ENCODE measurements around the gene GPX3. TPM values are rescaled to one million over a fixed set of nuclear protein-coding genes. Genes with fewer than 3 reads are reported as not detected.
A peak's percentile ranks its signal among the peaks of the same experiment; 100 is the strongest.

The GPX3 gene
- total and polyA plus RNA-seq, 4 donors = 514 to 1,257 (median 607) TPM

DNA sequence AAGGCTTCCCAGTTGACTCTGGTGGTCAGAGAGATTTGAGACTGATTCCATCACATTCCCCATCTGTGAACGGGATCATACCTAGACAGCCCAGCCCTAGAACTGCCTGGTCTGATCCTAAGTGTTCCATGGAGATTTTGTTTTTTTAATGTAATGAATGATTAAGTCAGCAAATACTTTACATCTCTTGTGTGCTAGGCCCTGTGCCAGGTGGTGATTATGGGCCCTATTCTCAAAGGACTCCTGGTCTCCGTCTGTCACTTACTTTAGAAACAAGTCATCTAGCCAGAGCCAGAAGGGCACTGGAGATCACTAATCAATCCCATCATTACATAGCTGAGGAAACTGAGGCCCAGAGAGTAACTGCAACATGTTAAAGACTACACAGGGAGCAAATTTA, 1.1 kb upstream of the GPX3 start:
- intact Hi-C loops (cut with DNase I) = no loop called here
- Histone ChIP-seq H3K4me3 (ENCODE audit: low read length in 2 of 2) (no peak overlapping the region), H3K27ac (ENCODE audit: low read depth in 1 of 2, low read length in 2 of 2) (no peak overlapping the region), H3K4me1 (ENCODE audit: control insufficient read depth in 1 of 2, insufficient read depth in 2 of 2, low read length in 2 of 2) (no peaks in the 10 kb centered on the region), H3K36me3 (ENCODE audit: control insufficient read depth in 1 of 2, insufficient read depth in 2 of 2, low read length in 1 of 2) (no peaks in the 10 kb centered on the region), H3K9me3 (ENCODE audit: control insufficient read depth, low read length) (no peaks in the 10 kb centered on the region), H3K27me3 (ENCODE audit: control insufficient read depth in 1 of 2, insufficient read depth in 2 of 2, low read length in 1 of 2) (no peaks in the 10 kb centered on the region)
- WGBS, 2 donors = 70 to 72% methylated on average over 2 of the region's 2 CpGs
- DNase-seq = no peak
- ATAC-seq (ENCODE audit: low FRiP score) = no peak

DNA sequence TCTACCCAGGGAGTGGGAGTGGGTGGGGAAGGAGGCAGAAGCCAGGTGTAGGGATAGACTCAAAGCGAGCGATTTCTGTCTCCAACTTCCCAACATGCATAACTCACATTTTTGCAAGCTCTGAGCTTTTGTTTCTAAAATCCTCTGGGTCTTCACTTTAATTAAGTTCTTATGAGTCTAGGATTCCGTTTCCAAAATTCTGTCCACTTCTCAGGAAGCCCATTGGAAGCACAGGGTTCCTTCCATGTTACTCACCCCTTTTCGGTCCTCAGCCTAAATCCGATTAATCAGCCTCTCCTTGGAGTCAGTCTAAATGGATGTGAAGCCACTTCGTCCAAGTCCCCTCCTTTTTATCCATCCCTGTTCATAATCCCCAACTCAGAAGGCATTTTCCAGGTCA, 1.4 kb downstream of the GPX3 start:
- Histone ChIP-seq H3K27me3 (ENCODE audit: control insufficient read depth in 1 of 2, insufficient read depth in 2 of 2, low read length in 1 of 2) (no peaks in the 10 kb centered on the region), H3K27ac (ENCODE audit: low read depth in 1 of 2, low read length in 2 of 2) (peak overlapping the region; percentile 79 to 97), H3K36me3 (ENCODE audit: control insufficient read depth in 1 of 2, insufficient read depth in 2 of 2, low read length in 1 of 2) (no peaks in the 10 kb centered on the region), H3K9me3 (ENCODE audit: control insufficient read depth, low read length) (no peaks in the 10 kb centered on the region), H3K4me3 (ENCODE audit: low read length in 2 of 2) (no peak overlapping the region), H3K4me1 (ENCODE audit: control insufficient read depth in 1 of 2, insufficient read depth in 2 of 2, low read length in 2 of 2) (no peaks in the 10 kb centered on the region)
- ATAC-seq (ENCODE audit: low FRiP score) (no peak), DNase-seq (no peak)
- intact Hi-C loops (cut with DNase I) = loop anchor here in 1 of 2 donors (5.0 kb wide), 1 partner anchor 884 kb away; no protein-coding TSS in a partner anchor
- 89 to 92% methylated on average over 6 of the region's 6 CpGs for WGBS, 2 donors

DNA sequence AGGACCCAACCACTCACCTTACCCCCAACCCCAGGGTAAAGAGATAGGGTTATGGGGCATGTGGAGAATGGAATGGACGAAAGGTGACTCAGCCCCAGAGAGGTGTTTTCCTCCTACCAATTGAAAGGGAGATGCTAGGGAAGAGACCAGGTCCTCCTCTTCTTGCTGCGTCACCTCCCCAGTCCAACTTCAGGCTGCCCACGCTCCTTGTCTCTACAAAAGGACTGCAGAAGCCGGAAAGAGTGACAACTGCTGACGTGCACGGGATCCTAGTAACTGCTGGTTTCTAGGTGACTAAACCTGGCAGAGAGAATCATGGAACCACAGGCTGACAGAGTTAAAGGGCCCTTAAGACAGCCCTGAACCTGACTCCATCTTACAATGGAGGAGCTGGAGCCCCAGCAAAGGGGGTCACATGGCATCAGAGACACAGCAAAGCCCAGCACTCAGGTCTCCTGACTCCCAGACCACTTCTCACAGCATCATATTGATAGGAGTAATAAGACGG, 2.2 kb downstream of the GPX3 start:
- no peaks in the 10 kb centered on the region for H3K27me3 ChIP-seq (ENCODE audit: control insufficient read depth in 1 of 2, insufficient read depth in 2 of 2, low read length in 1 of 2)
- H3K27ac ChIP-seq (ENCODE audit: low read depth in 1 of 2, low read length in 2 of 2) = peak overlapping the region; percentile 79 to 97
- peak; percentile 82 to 83 for DNase-seq
- ATAC-seq (ENCODE audit: low FRiP score) = peak; percentile 51
- intact Hi-C loops (cut with DNase I) = loop anchor here in 1 of 2 donors (5.0 kb wide), 1 partner anchor 885 kb away; no protein-coding TSS in a partner anchor
- WGBS, 2 donors = 49 to 57% methylated on average over 7 of the region's 7 CpGs
- no peaks in the 10 kb centered on the region for H3K4me1 ChIP-seq (ENCODE audit: control insufficient read depth in 1 of 2, insufficient read depth in 2 of 2, low read length in 2 of 2)
- H3K36me3 ChIP-seq (ENCODE audit: control insufficient read depth in 1 of 2, insufficient read depth in 2 of 2, low read length in 1 of 2) = no peaks in the 10 kb centered on the region
- H3K4me3 ChIP-seq (ENCODE audit: low read length in 2 of 2) = no peak overlapping the region
- no peaks in the 10 kb centered on the region for H3K9me3 ChIP-seq (ENCODE audit: control insufficient read depth, low read length)

DNA sequence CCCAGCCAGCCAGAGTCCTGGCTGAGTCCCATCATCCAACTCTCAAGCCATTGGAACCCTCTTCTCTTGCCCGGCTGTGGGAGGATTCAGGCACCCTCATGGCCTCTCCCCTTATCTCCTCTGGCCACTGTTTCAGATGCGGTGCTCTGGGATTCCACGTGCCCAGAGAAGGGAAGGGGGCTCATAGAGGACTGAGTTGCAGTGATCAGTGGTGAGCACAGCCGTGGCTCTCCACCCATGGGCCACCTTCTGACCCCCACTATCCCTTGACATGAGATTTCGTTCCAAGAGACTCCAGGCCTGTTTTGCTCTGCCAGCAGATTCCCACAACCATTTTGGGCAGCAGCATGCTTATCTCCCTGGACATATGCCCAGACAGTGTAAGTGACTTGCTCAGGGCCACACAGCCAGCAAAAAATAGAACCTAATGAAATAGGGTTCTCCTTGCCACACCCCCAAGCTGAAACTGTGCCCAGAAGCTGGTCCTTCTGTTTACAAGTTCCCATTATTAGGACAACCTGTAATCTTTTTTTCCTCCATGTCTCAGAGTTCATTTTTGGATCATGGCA, 2.7 kb downstream of the GPX3 start:
- Histone ChIP-seq H3K27ac (ENCODE audit: low read depth in 1 of 2, low read length in 2 of 2) (peak overlapping the region; percentile 79 to 97), H3K9me3 (ENCODE audit: control insufficient read depth, low read length) (no peaks in the 10 kb centered on the region), H3K36me3 (ENCODE audit: control insufficient read depth in 1 of 2, insufficient read depth in 2 of 2, low read length in 1 of 2) (peaks cover 0 to 2% of the 10 kb centered on the region in 2 donors), H3K4me3 (ENCODE audit: low read length in 2 of 2) (no peak overlapping the region), H3K27me3 (ENCODE audit: control insufficient read depth in 1 of 2, insufficient read depth in 2 of 2, low read length in 1 of 2) (no peaks in the 10 kb centered on the region), H3K4me1 (ENCODE audit: control insufficient read depth in 1 of 2, insufficient read depth in 2 of 2, low read length in 2 of 2) (no peaks in the 10 kb centered on the region)
- intact Hi-C loops (cut with DNase I) = loop anchor here in 1 of 2 donors (5.0 kb wide), 1 partner anchor 886 kb away; no protein-coding TSS in a partner anchor
- ATAC-seq (ENCODE audit: low FRiP score) (peak; percentile 58), DNase-seq (peak; percentile 90 to 93)
- 37 to 44% methylated on average over 5 of the region's 5 CpGs for WGBS, 2 donors

DNA sequence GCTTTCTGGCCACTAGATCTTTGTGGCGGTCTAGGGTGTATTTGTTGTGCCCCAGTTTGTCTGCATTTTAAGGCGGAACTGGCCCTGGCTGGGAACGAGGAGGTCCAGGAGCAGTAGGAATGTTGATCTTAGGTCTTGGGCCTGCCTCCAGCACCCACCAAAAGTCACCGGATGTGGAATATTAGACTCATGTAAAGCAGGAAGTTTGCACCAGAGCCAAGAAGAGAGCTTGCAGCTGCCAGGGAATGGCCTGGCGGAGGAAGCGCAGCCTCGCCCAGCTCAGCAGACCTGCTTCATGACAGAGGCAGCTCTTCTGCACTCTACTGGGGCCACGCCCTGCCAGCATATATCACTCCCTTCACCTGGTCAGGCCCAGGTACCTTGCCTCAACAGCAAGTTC, 3.3 kb downstream of the GPX3 start:
- H3K4me1 ChIP-seq (ENCODE audit: control insufficient read depth in 1 of 2, insufficient read depth in 2 of 2, low read length in 2 of 2) = no peaks in the 10 kb centered on the region
- H3K27me3 ChIP-seq (ENCODE audit: control insufficient read depth in 1 of 2, insufficient read depth in 2 of 2, low read length in 1 of 2) = no peaks in the 10 kb centered on the region
- peak overlapping the region; percentile 83 to 97 for H3K27ac ChIP-seq (ENCODE audit: low read depth in 1 of 2, low read length in 2 of 2)
- no peak overlapping the region for H3K4me3 ChIP-seq (ENCODE audit: low read length in 2 of 2)
- ATAC-seq (ENCODE audit: low FRiP score) (peak; percentile 40), DNase-seq (peak; percentile 86 to 89)
- intact Hi-C loops (cut with DNase I) = loop anchor here in 1 of 2 donors (5.0 kb wide), 1 partner anchor 886 kb away; no protein-coding TSS in a partner anchor
- 12 to 15% methylated on average over 8 of the region's 8 CpGs for WGBS, 2 donors
- H3K9me3 ChIP-seq (ENCODE audit: control insufficient read depth, low read length) = no peaks in the 10 kb centered on the region
- H3K36me3 ChIP-seq (ENCODE audit: control insufficient read depth in 1 of 2, insufficient read depth in 2 of 2, low read length in 1 of 2) = peaks cover 1 to 5% of the 10 kb centered on the region in 2 donors

DNA sequence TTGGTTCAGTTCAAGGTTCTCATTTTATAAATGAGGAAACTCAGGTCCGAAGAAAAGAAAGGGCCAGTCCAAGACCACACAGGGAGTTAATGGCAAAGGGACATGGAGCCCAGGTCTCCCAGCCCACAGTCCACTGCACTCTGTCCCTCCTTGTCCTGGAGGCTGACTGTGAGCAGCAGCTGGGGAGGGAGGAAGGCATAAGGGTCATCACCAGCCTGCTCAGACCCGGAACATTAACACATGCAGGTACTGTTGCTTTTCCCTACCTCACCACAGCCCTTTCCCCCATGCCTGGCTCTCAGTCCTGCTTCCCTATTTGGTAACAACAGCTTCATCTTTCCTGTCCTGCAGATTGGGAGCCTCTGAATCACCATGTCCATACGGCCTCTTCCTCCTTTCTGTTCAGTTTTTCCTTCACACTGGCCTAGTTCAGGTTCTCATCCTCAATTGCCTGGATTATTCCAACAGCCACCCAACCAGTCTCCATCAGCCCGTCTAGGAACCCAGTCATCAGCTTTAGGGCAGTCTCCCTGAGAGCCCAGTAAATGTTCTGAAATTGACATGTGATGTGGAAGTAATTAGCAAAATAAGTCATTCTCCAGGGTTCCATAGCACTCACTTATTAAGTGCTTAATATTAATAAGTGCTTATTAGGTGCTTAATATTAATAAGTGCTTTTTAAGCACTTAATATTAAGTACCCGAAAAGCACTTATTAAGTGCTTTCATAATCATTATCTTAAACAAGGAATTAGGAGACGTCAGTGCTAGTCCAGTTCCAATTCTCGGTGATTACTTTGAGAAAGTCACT, 4.3 kb downstream of the GPX3 start:
- peaks cover 5 to 7% of the 10 kb centered on the region in 2 donors for H3K36me3 ChIP-seq (ENCODE audit: control insufficient read depth in 1 of 2, insufficient read depth in 2 of 2, low read length in 1 of 2)
- DNase-seq (peak in 1 of 2 donors; percentile 40), ATAC-seq (ENCODE audit: low FRiP score) (no peak)
- no peaks in the 10 kb centered on the region for H3K4me1 ChIP-seq (ENCODE audit: control insufficient read depth in 1 of 2, insufficient read depth in 2 of 2, low read length in 2 of 2)
- no peaks in the 10 kb centered on the region for H3K9me3 ChIP-seq (ENCODE audit: control insufficient read depth, low read length)
- WGBS, 2 donors = 81 to 88% methylated on average over 7 of the region's 7 CpGs
- no peak overlapping the region for H3K4me3 ChIP-seq (ENCODE audit: low read length in 2 of 2)
- H3K27ac ChIP-seq (ENCODE audit: low read depth in 1 of 2, low read length in 2 of 2) = peak overlapping the region; percentile 83 to 97
- H3K27me3 ChIP-seq (ENCODE audit: control insufficient read depth in 1 of 2, insufficient read depth in 2 of 2, low read length in 1 of 2) = no peaks in the 10 kb centered on the region
- intact Hi-C loops (cut with DNase I) = loop anchor here in 1 of 2 donors (5.0 kb wide), 1 partner anchor 887 kb away; no protein-coding TSS in a partner anchor

DNA sequence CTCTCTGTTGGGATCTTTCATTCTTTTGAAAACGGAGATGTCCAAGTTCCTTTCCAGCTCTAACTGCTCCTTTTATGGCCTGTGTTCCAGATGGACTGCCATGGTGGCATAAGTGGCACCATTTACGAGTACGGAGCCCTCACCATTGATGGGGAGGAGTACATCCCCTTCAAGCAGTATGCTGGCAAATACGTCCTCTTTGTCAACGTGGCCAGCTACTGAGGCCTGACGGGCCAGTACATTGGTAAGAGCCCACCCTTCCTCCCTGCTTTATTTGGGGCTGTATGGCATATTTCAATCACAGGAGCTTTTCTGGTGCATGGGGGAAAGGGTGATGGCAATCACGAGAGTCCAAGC, 4.8 kb downstream of the GPX3 start:
- H3K27ac ChIP-seq (ENCODE audit: low read depth in 1 of 2, low read length in 2 of 2) = no peak overlapping the region
- no peak overlapping the region for H3K4me3 ChIP-seq (ENCODE audit: low read length in 2 of 2)
- H3K4me1 ChIP-seq (ENCODE audit: control insufficient read depth in 1 of 2, insufficient read depth in 2 of 2, low read length in 2 of 2) = no peaks in the 10 kb centered on the region
- WGBS, 2 donors = 92 to 94% methylated on average over 7 of the region's 7 CpGs
- peaks cover 5 to 7% of the 10 kb centered on the region in 2 donors for H3K36me3 ChIP-seq (ENCODE audit: control insufficient read depth in 1 of 2, insufficient read depth in 2 of 2, low read length in 1 of 2)
- ATAC-seq (ENCODE audit: low FRiP score) = no peak
- peak in 1 of 2 donors; percentile 15 for DNase-seq
- intact Hi-C loops (cut with DNase I) = no loop called here
- H3K27me3 ChIP-seq (ENCODE audit: control insufficient read depth in 1 of 2, insufficient read depth in 2 of 2, low read length in 1 of 2) = no peaks in the 10 kb centered on the region
- no peaks in the 10 kb centered on the region for H3K9me3 ChIP-seq (ENCODE audit: control insufficient read depth, low read length)

DNA sequence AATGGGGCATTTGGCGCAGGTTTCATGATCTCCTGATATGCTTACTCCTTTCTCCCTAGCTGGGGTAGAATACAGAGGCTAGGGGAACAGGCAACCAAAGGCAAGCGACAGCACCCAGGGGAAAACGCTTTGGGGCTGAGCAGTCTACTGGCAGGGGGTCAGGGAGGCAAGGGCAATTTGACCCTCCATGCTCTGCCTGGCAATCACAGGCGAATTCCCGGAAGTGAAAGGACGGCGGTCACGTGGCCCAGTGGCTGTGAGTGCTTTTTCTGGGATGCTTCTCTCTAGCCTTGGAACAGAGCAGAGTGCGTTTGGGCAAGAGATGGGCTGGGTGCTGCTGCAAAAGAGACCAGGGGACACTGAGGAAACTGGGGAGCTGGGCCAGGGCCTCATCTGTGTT, 5.7 kb downstream of the GPX3 start:
- Histone ChIP-seq H3K27ac (ENCODE audit: low read depth in 1 of 2, low read length in 2 of 2) (no peak overlapping the region), H3K9me3 (ENCODE audit: control insufficient read depth, low read length) (no peaks in the 10 kb centered on the region), H3K36me3 (ENCODE audit: control insufficient read depth in 1 of 2, insufficient read depth in 2 of 2, low read length in 1 of 2) (peaks cover 5 to 7% of the 10 kb centered on the region in 2 donors), H3K27me3 (ENCODE audit: control insufficient read depth in 1 of 2, insufficient read depth in 2 of 2, low read length in 1 of 2) (no peaks in the 10 kb centered on the region), H3K4me1 (ENCODE audit: control insufficient read depth in 1 of 2, insufficient read depth in 2 of 2, low read length in 2 of 2) (no peaks in the 10 kb centered on the region), H3K4me3 (ENCODE audit: low read length in 2 of 2) (no peak overlapping the region)
- WGBS, 2 donors = 85 to 88% methylated on average over 9 of the region's 9 CpGs
- ATAC-seq (ENCODE audit: low FRiP score) (no peak), DNase-seq (peak in 1 of 2 donors; percentile 50)
- intact Hi-C loops (cut with DNase I) = no loop called here

Data from aorta (tissue), 5 donors.